ENCODE data around the gene DDX42.

DNA sequence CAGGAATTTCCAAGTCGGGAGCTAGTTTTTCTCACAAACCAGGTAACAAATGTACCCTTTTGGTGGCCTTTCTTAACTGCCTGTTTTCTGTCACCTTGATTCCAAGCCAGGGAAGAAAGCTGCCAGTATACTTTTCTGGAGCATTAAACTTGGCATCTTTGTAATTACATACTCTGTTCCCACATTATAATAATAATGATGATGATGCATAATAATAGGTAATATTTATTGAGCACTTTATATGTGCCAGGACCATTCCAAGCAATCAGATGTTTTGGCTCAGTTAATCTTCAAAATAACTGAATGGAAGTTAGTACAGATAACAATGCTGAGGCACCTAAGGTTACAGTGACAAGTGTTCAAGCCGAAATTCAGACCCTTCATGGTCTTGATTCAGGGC is 42.2 kb downstream of the DDX42 start:
- no peak for TF ChIP-seq EZH2 (IDR thresholded peaks at IDR 0.05; ENCODE audit: borderline replicate concordance, low read depth, low read length, severe bottlenecking)
- TF ChIP-seq, protein P1, sequence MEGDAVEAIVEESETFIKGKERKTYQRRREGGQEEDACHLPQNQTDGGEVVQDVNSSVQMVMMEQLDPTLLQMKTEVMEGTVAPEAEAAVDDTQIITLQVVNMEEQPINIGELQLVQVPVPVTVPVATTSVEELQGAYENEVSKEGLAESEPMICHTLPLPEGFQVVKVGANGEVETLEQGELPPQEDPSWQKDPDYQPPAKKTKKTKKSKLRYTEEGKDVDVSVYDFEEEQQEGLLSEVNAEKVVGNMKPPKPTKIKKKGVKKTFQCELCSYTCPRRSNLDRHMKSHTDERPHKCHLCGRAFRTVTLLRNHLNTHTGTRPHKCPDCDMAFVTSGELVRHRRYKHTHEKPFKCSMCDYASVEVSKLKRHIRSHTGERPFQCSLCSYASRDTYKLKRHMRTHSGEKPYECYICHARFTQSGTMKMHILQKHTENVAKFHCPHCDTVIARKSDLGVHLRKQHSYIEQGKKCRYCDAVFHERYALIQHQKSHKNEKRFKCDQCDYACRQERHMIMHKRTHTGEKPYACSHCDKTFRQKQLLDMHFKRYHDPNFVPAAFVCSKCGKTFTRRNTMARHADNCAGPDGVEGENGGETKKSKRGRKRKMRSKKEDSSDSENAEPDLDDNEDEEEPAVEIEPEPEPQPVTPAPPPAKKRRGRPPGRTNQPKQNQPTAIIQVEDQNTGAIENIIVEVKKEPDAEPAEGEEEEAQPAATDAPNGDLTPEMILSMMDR (IDR thresholded peaks at IDR 0.05; ENCODE audit: borderline replicate concordance, extremely low read depth, low read length, poor library complexity, severe bottlenecking), result no peak

Measured in DND-41 (cell line).